ENCODE results near the gene NCF2. TPM values are rescaled to one million over a fixed set of nuclear protein-coding genes. Genes with fewer than 3 reads are reported as not detected.
A peak's percentile ranks its signal among the peaks of the same experiment; 100 is the strongest.

Gene NCF2
- total RNA-seq, 3 donors from 2014 or later (not counting 1 experiment from before 2014, with no cell fraction given) = 10.4 to 21.7 (median 14.8) TPM

DNA sequence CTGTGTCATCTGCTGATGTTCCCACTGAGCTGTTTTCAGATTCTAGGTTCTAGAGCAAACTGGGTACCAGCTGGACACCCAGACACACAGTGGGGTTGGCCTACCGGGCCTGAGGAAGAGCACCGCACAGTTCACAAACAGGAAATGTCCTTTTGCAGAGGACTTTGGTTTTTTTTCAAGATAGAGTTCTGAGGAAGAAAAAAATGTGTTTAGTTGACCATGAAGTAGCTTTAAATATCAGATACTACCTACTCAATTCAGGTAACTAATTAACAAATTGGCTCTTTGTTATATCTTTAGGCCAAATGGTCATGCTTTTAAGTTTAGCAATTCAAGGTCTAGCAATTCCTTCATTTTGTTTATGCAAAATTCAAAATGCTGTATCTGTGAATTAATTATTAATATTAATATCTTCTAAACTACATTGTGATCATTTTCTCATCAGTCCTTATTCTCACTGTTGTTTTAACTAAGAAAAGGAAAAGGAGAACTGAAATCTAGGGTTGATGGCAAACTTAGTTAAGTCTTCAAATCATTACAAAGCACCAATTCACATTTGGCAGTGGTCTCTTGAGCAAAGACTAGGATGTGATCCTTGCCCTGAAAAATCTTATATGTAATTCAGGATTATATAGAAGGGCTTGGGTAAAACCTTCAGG, 17.2 kb upstream of the NCF2 start:
- TF ChIP-seq, protein P1, sequence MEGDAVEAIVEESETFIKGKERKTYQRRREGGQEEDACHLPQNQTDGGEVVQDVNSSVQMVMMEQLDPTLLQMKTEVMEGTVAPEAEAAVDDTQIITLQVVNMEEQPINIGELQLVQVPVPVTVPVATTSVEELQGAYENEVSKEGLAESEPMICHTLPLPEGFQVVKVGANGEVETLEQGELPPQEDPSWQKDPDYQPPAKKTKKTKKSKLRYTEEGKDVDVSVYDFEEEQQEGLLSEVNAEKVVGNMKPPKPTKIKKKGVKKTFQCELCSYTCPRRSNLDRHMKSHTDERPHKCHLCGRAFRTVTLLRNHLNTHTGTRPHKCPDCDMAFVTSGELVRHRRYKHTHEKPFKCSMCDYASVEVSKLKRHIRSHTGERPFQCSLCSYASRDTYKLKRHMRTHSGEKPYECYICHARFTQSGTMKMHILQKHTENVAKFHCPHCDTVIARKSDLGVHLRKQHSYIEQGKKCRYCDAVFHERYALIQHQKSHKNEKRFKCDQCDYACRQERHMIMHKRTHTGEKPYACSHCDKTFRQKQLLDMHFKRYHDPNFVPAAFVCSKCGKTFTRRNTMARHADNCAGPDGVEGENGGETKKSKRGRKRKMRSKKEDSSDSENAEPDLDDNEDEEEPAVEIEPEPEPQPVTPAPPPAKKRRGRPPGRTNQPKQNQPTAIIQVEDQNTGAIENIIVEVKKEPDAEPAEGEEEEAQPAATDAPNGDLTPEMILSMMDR (IDR thresholded peaks at IDR 0.05) = no peak
- H3K36me3 Mint-ChIP-seq = no peaks in the 10 kb centered on the region
- H3K4me3 Mint-ChIP-seq = no peak overlapping the region
- Histone ChIP-seq H3K36me3 (ENCODE audit: control insufficient read depth, insufficient read depth, low read length) (no peaks in the 10 kb centered on the region), H3K4me3 (ENCODE audit: low read length) (no peak overlapping the region), H3K27me3 (ENCODE audit: control insufficient read depth, insufficient read depth, low read length) (no peaks in the 10 kb centered on the region), H3K9me3 (ENCODE audit: control insufficient read depth, insufficient read depth, low read length) (no peaks in the 10 kb centered on the region), H3K27ac (ENCODE audit: low read length) (no peak overlapping the region), H3K4me1 (ENCODE audit: control insufficient read depth, insufficient read depth, low read length) (peaks cover 15% of the 10 kb centered on the region)
- intact Hi-C loops (cut with micrococcal nuclease) = no loop called here
- ATAC-seq (no peak), DNase-seq (no peak)
- no peaks in the 10 kb centered on the region for H3K27me3 Mint-ChIP-seq (ENCODE audit: low read depth in 2 of 2)
- H3K9me3 Mint-ChIP-seq = no peaks in the 10 kb centered on the region
- no peak overlapping the region for H3K27ac Mint-ChIP-seq
- WGBS (ENCODE audit: insufficient coverage) = 35% methylated on average over 2 of the region's 2 CpGs
- H3K4me1 Mint-ChIP-seq = peaks cover 11 to 19% of the 10 kb centered on the region in 2 donors

DNA sequence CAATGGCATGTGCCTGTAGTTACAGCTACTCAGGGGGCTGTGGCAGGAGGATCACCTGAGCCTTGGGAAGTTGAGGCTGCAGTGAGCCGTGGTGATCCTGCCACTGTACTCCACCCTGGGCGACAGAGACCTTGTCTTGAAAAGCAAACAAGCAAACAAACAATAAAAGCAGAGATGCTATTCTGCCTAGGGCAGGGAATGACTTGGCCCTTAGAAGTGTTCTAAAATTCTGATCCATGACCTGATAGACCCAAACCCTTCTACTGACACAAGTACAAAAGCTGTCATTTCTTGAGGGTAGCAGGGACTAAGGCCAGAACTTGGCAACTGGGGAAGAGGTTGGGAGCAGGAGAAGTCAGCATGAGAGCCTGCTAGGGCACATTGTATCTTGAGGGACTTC, 15.6 kb upstream of the NCF2 start:
- TF ChIP-seq, protein P1 (IDR thresholded peaks at IDR 0.05) = no peak
- Mint-ChIP-seq H3K4me3 (no peak overlapping the region), H3K9me3 (no peaks in the 10 kb centered on the region), H3K4me1 (peaks cover 11 to 19% of the 10 kb centered on the region in 2 donors), H3K27me3 (ENCODE audit: low read depth in 2 of 2) (no peaks in the 10 kb centered on the region), H3K27ac (no peak overlapping the region), H3K36me3 (no peaks in the 10 kb centered on the region)
- intact Hi-C loops (cut with micrococcal nuclease) = no loop called here
- no peak for DNase-seq
- Histone ChIP-seq H3K27ac (ENCODE audit: low read length) (no peak overlapping the region), H3K4me3 (ENCODE audit: low read length) (no peak overlapping the region), H3K4me1 (ENCODE audit: control insufficient read depth, insufficient read depth, low read length) (peaks cover 15% of the 10 kb centered on the region), H3K36me3 (ENCODE audit: control insufficient read depth, insufficient read depth, low read length) (no peaks in the 10 kb centered on the region), H3K27me3 (ENCODE audit: control insufficient read depth, insufficient read depth, low read length) (no peaks in the 10 kb centered on the region), H3K9me3 (ENCODE audit: control insufficient read depth, insufficient read depth, low read length) (no peaks in the 10 kb centered on the region)
- ATAC-seq = no peak
- WGBS (ENCODE audit: insufficient coverage) = 93% methylated on average over 2 of the region's 2 CpGs

DNA sequence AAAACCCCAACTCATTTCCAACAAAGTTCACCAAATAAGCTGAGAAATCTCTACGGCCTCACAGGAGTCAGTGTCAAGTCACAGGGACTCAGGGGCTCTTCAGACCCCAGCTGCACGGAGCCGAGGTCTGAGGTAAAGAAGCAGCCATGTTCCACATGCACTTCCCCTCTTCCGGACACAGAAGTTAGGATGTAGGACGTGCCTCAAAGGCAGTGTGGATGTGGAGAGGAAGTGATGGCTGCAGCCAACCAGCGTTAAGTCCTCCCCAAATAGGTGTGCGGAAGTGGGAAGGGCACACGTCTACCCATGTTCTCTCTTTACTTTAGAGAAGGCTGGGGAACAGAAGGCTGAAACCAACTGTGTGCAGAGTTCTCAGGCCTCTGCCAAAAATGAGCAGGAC, 14.6 kb upstream of the NCF2 start:
- Mint-ChIP-seq H3K27me3 (ENCODE audit: low read depth in 2 of 2) (no peaks in the 10 kb centered on the region), H3K36me3 (no peaks in the 10 kb centered on the region), H3K27ac (peak overlapping the region in 1 of 2 donors; percentile 55), H3K9me3 (no peaks in the 10 kb centered on the region), H3K4me3 (no peak overlapping the region), H3K4me1 (peaks cover 11 to 19% of the 10 kb centered on the region in 2 donors)
- H3K4me1 ChIP-seq (ENCODE audit: control insufficient read depth, insufficient read depth, low read length) = peaks cover 15% of the 10 kb centered on the region
- H3K27me3 ChIP-seq (ENCODE audit: control insufficient read depth, insufficient read depth, low read length) = no peaks in the 10 kb centered on the region
- DNase-seq = no peak
- no peaks in the 10 kb centered on the region for H3K36me3 ChIP-seq (ENCODE audit: control insufficient read depth, insufficient read depth, low read length)
- ATAC-seq = peak in 2 of 3 donors; percentile 20 to 52
- peak overlapping the region; percentile 2 for H3K27ac ChIP-seq (ENCODE audit: low read length)
- intact Hi-C loops (cut with micrococcal nuclease) = no loop called here
- no peaks in the 10 kb centered on the region for H3K9me3 ChIP-seq (ENCODE audit: control insufficient read depth, insufficient read depth, low read length)
- 84% methylated on average over 8 of the region's 8 CpGs for WGBS (ENCODE audit: insufficient coverage)
- TF ChIP-seq, protein P1 (IDR thresholded peaks at IDR 0.05) = no peak
- H3K4me3 ChIP-seq (ENCODE audit: low read length) = no peak overlapping the region
